GM19438 (cell line): ENCODE measurements around the gene FAM72D.
"Not testable (repeated sequence)": the region's sequence is repeated elsewhere in the genome, so short reads cannot be mapped to it uniquely, and the experiment has no call there.

Experiments used
- ATAC-seq: cut with Tn5 transposase; IDR thresholded peaks from one replicate; pipeline ENCODE4 v1.9.1; 2021; ENCODE audit warnings: low read depth; ENCODE audit not compliant: unreplicated experiment

The FAM72D gene

GRCh38 chr1:145082483-145083255, 13.1 kb upstream of the FAM72D start:
- ATAC-seq: not testable (repeated sequence)

GRCh38 chr1:145093517-145094149, 2.1 kb upstream of the FAM72D start:
- ATAC-seq: not testable (repeated sequence)

GRCh38 chr1:145094655-145095211, 1.0 kb upstream of the FAM72D start:
- peak; percentile 8 for ATAC-seq

GRCh38 chr1:145101725-145102124, 6.0 kb downstream of the FAM72D start:
- not testable (repeated sequence) for ATAC-seq

- not testable (repeated sequence) for ATAC-seq
Measured at GRCh38 chr1:145103294-145103693, 7.5 kb downstream of the FAM72D start.

GRCh38 chr1:145111674-145112073, 15.9 kb downstream of the FAM72D start:
- not testable (repeated sequence) for ATAC-seq

GRCh38 chr1:145112703-145113102, 16.9 kb downstream of the FAM72D start:
- ATAC-seq: not testable (repeated sequence)

- ATAC-seq: not testable (repeated sequence)
Measured at GRCh38 chr1:145114560-145115057, 18.8 kb downstream of the FAM72D start.

GRCh38 chr1:145115587-145116493, 20.1 kb downstream of the FAM72D start:
- not testable (repeated sequence) for ATAC-seq

- ATAC-seq: not testable (repeated sequence)
Measured at GRCh38 chr1:145119842-145120241, 24.1 kb downstream of the FAM72D start.

- not testable (repeated sequence) for ATAC-seq
Measured at GRCh38 chr1:145122344-145123061, 26.7 kb downstream of the FAM72D start.

GRCh38 chr1:145123062-145123395, 27.3 kb downstream of the FAM72D start:
- ATAC-seq: not testable (repeated sequence)

- ATAC-seq: not testable (repeated sequence)
Measured at GRCh38 chr1:145123992-145124641, 28.3 kb downstream of the FAM72D start.

GRCh38 chr1:145125112-145125511, 29.3 kb downstream of the FAM72D start:
- not testable (repeated sequence) for ATAC-seq

- not testable (repeated sequence) for ATAC-seq
Measured at GRCh38 chr1:145127144-145127543, 31.4 kb downstream of the FAM72D start.

- not testable (repeated sequence) for ATAC-seq
Measured at GRCh38 chr1:145128697-145129469, 33.1 kb downstream of the FAM72D start.

- ATAC-seq: not testable (repeated sequence)
Measured at GRCh38 chr1:145134476-145134875, 38.7 kb downstream of the FAM72D start.

- ATAC-seq: not testable (repeated sequence)
Measured at GRCh38 chr1:145140549-145140948, 44.8 kb downstream of the FAM72D start.
